HCT116 (cell line): Measurements from ENCODE around the gene TEPSIN. TPM values are rescaled to one million over a fixed set of nuclear protein-coding genes. Genes with fewer than 3 reads are reported as not detected.

Experiments used
- ATAC-seq: fragments of 200-7000 bp; cut with Tn5 transposase; 2 replicates; pipeline ENCODE4 v1.9.1; 2020; ENCODE audit warnings: mild to moderate bottlenecking, moderate library complexity
- BruUV-seq: library from RNA; stranded (reverse); fragments of 400-500 nt; replicated peaks from 2 replicates; lab custom pipeline; 2021; lab: Mats Ljungman, UMichigan
- CTCF ChIA-PET: fragments of 300-600 bp; sonication (Branson Sonifier 250); formaldehyde crosslinking; loops from one replicate; lab custom pipeline; 2021; ENCODE audit warnings: antibody characterized with exemption; lab: Charles Lee
- POLR2A ChIA-PET: fragments of 300-600, 350-600 bp; sonication (Branson Sonifier 250); formaldehyde crosslinking; loops from one replicate; lab custom pipeline; 2021; ENCODE audit warnings: antibody characterized with exemption; lab: Charles Lee
- RAD21 ChIA-PET, 2 experiments: fragments of 300-600 bp; sonication (Branson Sonifier 250); formaldehyde crosslinking; loops; one replicate each; lab custom pipeline; 2023; ENCODE audit warnings: low total read pairs in 2 of 2; ENCODE audit not compliant: uncharacterized antibody in 2 of 2, unreplicated experiment in 2 of 2, low non-redundant PET in 1 of 2; lab: Charles Lee
- DNase-seq: peaks from one replicate; pipeline ENCODE4 v3.0.0-alpha.2; 2010; ENCODE audit warnings: low read depth, low spot score
- H2AFZ ChIP-seq: fragments of 200-600 bp; shearing (Covaris generic), sonication (generic); 2 replicates; pipeline ENCODE4 v1.6.1; 2017; ENCODE audit warnings: low read depth, mixed run types, mixed read lengths, antibody characterized with exemption, low read length; ENCODE audit not compliant: poor library complexity, severe bottlenecking
- H3K27ac ChIP-seq: 2 replicates; pipeline ENCODE4 v1.5.1; 2012; ENCODE audit warnings: low read depth, low read length
- H3K27me3 ChIP-seq: fragments of 200-600 bp; sonication (generic); 2 replicates; pipeline ENCODE4 v1.6.1; 2016; ENCODE audit warnings: mixed run types, low read length, mixed read lengths; ENCODE audit not compliant: insufficient read depth
- H3K36me3 ChIP-seq, 2 experiments: fragments of 200-500 bp in 1 of 2; fragments of 200-600 bp in 1 of 2; sonication (Bioruptor generic) in 1 of 2; sonication (generic) in 1 of 2; 2 replicates each; pipeline versions ENCODE4 v1.5.1 to v1.6.1; 2014 to 2016; ENCODE audit warnings: low read length in 2 of 2, inconsistent platforms in 1 of 2, mixed read lengths in 1 of 2, mixed run types in 1 of 2; ENCODE audit not compliant: insufficient read depth in 2 of 2, control insufficient read depth in 1 of 2
- H3K4me1 ChIP-seq, 2 experiments: fragments of 200-600 bp in 1 of 2; sonication (generic) in 1 of 2; 2 replicates each; pipeline versions ENCODE4 v1.5.1 to v1.6.1; 2012 to 2017; ENCODE audit warnings: low read length in 2 of 2, inconsistent platforms in 1 of 2, mild to moderate bottlenecking in 1 of 2, mixed read lengths in 1 of 2, mixed run types in 1 of 2, moderate library complexity in 1 of 2; ENCODE audit not compliant: insufficient read depth in 2 of 2, control insufficient read depth in 1 of 2
- H3K4me2 ChIP-seq: fragments of 200-600 bp; sonication (generic); 2 replicates; pipeline ENCODE4 v1.6.1; 2017; ENCODE audit warnings: mixed run types, low read length, mixed read lengths
- H3K4me3 ChIP-seq, 2 experiments: fragments of 200-600 bp in 1 of 2; sonication (generic) in 1 of 2; replicated peaks in 1 of 2; 2 replicates each; pipeline ENCODE4 v1.5.1; 2011 to 2016; ENCODE audit warnings: low read length in 2 of 2, control low read depth in 1 of 2, low read depth in 1 of 2, mild to moderate bottlenecking in 1 of 2, mixed read lengths in 1 of 2, mixed run types in 1 of 2
- H3K79me2 ChIP-seq: fragments of 200-600 bp; sonication (generic); 2 replicates; pipeline ENCODE4 v1.6.1; 2017; ENCODE audit warnings: mild to moderate bottlenecking, mixed run types, low read length, moderate library complexity, mixed read lengths; ENCODE audit not compliant: insufficient read depth
- H3K9ac ChIP-seq: fragments of 200-600 bp; sonication (generic); 2 replicates; pipeline ENCODE4 v1.6.1; 2016; ENCODE audit warnings: low read length, mixed read lengths
- H3K9me2 ChIP-seq: fragments of 200-600 bp; sonication (generic), shearing (Covaris generic); 2 replicates; pipeline ENCODE4 v1.6.1; 2017; ENCODE audit warnings: mixed run types, mild to moderate bottlenecking, moderate library complexity; ENCODE audit not compliant: insufficient read depth
- H3K9me3 ChIP-seq, 2 experiments: fragments of 200-500 bp in 1 of 2; fragments of 200-600 bp in 1 of 2; sonication (Bioruptor generic) in 1 of 2; sonication (generic) in 1 of 2; 2 replicates each; pipeline ENCODE4 v1.6.1; 2014 to 2017; ENCODE audit warnings: low read length in 2 of 2, mixed read lengths in 2 of 2, inconsistent platforms in 1 of 2, low read depth in 1 of 2, mild to moderate bottlenecking in 1 of 2, mixed run types in 1 of 2, moderate library complexity in 1 of 2; ENCODE audit not compliant: control insufficient read depth in 1 of 2, insufficient read depth in 1 of 2
- H4K20me1 ChIP-seq: fragments of 200-600 bp; sonication (generic), shearing (Covaris generic); 2 replicates; pipeline ENCODE4 v1.6.1; 2017; ENCODE audit warnings: mixed run types, mild to moderate bottlenecking, moderate library complexity; ENCODE audit not compliant: insufficient read depth
- ATF3 ChIP-seq: IDR thresholded peaks from 2 replicates; pipeline ENCODE4 v1.6.1; 2012
- CBX3 ChIP-seq: IDR thresholded peaks from 2 replicates; pipeline ENCODE4 v1.6.1; 2012; ENCODE audit warnings: low read depth
- CEBPB ChIP-seq: IDR thresholded peaks from 2 replicates; pipeline ENCODE4 v1.6.1; 2012; ENCODE audit warnings: low read depth
- CTCF ChIP-seq, 3 experiments: fragments of 200-600 bp in 1 of 3; sonication (generic) in 1 of 3; IDR thresholded peaks in 2 of 3; conservative IDR thresholded peaks in 1 of 3; 2 replicates each; pipeline ENCODE4 v1.5.1; 2012 to 2017; ENCODE audit warnings: low read depth in 2 of 3, low read length in 2 of 3, antibody characterized with exemption in 1 of 3, borderline replicate concordance in 1 of 3, control low read depth in 1 of 3, mild to moderate bottlenecking in 1 of 3, mixed read lengths in 1 of 3, mixed run types in 1 of 3, moderate library complexity in 1 of 3; ENCODE audit not compliant: insufficient read depth in 1 of 3
- EZH2 ChIP-seq: fragments of 200-600 bp; sonication (generic); IDR thresholded peaks from 2 replicates; pipeline ENCODE4 v1.6.1; 2017; ENCODE audit warnings: antibody characterized with exemption, mixed run types
- FOSL1 ChIP-seq: IDR thresholded peaks from 2 replicates; pipeline ENCODE4 v1.6.1; 2012; ENCODE audit warnings: low read depth
- POLR2A ChIP-seq: IDR thresholded peaks from 2 replicates; pipeline ENCODE4 v1.7.0; 2011; ENCODE audit warnings: borderline replicate concordance; ENCODE audit not compliant: insufficient read depth, insufficient read length; ENCODE audit errors: extremely low read depth
- POLR2AphosphoS5 ChIP-seq: IDR thresholded peaks from 2 replicates; pipeline ENCODE4 v1.6.1; 2011; ENCODE audit warnings: mild to moderate bottlenecking, low read depth, low read length, moderate library complexity
- RAD21 ChIP-seq: IDR thresholded peaks from 2 replicates; pipeline ENCODE4 v1.6.1; 2012; ENCODE audit warnings: low read depth, mild to moderate bottlenecking
- SIN3A ChIP-seq: IDR thresholded peaks from 2 replicates; pipeline ENCODE4 v1.6.1; 2012; ENCODE audit warnings: low read depth
- SP1 ChIP-seq: IDR thresholded peaks from 2 replicates; pipeline ENCODE4 v1.6.1; 2012; ENCODE audit warnings: low read depth
- TCF7L2 ChIP-seq: IDR thresholded peaks from 2 replicates; pipeline ENCODE4 v1.7.0; 2011; ENCODE audit warnings: borderline replicate concordance, inconsistent platforms; ENCODE audit not compliant: insufficient read depth, insufficient read length; ENCODE audit errors: extremely low read depth
- YY1 ChIP-seq: IDR thresholded peaks from 2 replicates; pipeline ENCODE4 v1.6.1; 2011; ENCODE audit warnings: low read length, low read depth, moderate library complexity, mild to moderate bottlenecking; ENCODE audit not compliant: insufficient replicate concordance; ENCODE audit errors: extremely low read depth
- ZFX ChIP-seq: fragments of 450-650 bp; IDR thresholded peaks from 2 replicates; pipeline ENCODE4 v1.6.1; 2017
- ZNF274 ChIP-seq: fragments of 200-500 bp; sonication (Bioruptor generic); IDR thresholded peaks from 2 replicates; pipeline ENCODE4 v1.6.1; 2014; ENCODE audit warnings: mild to moderate bottlenecking, low read depth, low read length, inconsistent platforms
- intact Hi-C: fragments of 100-400 bp; cut with micrococcal nuclease; formaldehyde crosslinking; loops from 2 replicates; pipeline ENCODE4 v1.10.0; 2022
- total RNA-seq: library from RNA; stranded (reverse); gene quantifications from one replicate; pipeline ENCODE4 v1.2.1, GENCODE V29; 2021; ENCODE audit not compliant: unreplicated experiment
- TF ChIP-seq, protein P1 (sequence below): IDR thresholded peaks from 2 replicates; pipeline ENCODE4 v1.6.1; 2012; ENCODE audit warnings: low read depth

The TEPSIN gene
- total RNA-seq, 1 experiment from 2014 or later: 50.6 TPM

DNA sequence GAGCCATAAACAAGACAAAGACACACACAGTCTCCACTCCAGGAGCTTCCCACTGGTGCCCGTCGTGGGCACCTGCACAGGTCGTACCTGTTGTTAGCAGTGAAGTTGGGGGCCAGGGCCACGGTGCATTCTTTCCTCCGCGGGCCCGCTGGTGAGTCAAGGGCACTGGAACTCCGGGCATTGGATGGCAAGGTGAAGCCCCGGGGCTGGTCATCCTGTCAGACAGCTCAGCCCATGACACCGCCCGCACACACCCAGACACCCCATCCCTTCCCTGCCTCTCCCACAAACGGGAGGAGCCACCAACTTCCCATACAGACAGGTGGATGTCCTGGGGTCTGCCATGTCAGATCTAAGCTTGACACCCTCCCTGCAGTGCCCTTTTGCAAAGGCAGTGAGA, 32.2 kb downstream of the TEPSIN start:
- no peaks in the 10 kb centered on the region for H4K20me1 ChIP-seq
- no peak for DNase-seq
- H3K9ac ChIP-seq: no peak overlapping the region
- no peaks in the 10 kb centered on the region for H3K4me1 ChIP-seq
- H2AFZ ChIP-seq: no peak overlapping the region
- no peaks in the 10 kb centered on the region for H3K79me2 ChIP-seq
- intact Hi-C loops: no loop called here
- RAD21 ChIA-PET: no interaction called here
- POLR2A ChIA-PET: no interaction called here
- no peaks in the 10 kb centered on the region for H3K27me3 ChIP-seq
- ATAC-seq: no peak
- no peak for TF ChIP-seq CTCF (IDR thresholded peaks at IDR 0.05 in 2 of 3, conservative IDR thresholded peaks at IDR 0.05 in 1 of 3; ENCODE audit: borderline replicate concordance in 1 of 3, insufficient read depth in 1 of 3, low read depth in 2 of 3, low read length in 2 of 3)
- no peak for TF ChIP-seq ZNF274
- no peak for TF ChIP-seq TCF7L2
- TF ChIP-seq POLR2A: no peak
- TF ChIP-seq, protein P1, sequence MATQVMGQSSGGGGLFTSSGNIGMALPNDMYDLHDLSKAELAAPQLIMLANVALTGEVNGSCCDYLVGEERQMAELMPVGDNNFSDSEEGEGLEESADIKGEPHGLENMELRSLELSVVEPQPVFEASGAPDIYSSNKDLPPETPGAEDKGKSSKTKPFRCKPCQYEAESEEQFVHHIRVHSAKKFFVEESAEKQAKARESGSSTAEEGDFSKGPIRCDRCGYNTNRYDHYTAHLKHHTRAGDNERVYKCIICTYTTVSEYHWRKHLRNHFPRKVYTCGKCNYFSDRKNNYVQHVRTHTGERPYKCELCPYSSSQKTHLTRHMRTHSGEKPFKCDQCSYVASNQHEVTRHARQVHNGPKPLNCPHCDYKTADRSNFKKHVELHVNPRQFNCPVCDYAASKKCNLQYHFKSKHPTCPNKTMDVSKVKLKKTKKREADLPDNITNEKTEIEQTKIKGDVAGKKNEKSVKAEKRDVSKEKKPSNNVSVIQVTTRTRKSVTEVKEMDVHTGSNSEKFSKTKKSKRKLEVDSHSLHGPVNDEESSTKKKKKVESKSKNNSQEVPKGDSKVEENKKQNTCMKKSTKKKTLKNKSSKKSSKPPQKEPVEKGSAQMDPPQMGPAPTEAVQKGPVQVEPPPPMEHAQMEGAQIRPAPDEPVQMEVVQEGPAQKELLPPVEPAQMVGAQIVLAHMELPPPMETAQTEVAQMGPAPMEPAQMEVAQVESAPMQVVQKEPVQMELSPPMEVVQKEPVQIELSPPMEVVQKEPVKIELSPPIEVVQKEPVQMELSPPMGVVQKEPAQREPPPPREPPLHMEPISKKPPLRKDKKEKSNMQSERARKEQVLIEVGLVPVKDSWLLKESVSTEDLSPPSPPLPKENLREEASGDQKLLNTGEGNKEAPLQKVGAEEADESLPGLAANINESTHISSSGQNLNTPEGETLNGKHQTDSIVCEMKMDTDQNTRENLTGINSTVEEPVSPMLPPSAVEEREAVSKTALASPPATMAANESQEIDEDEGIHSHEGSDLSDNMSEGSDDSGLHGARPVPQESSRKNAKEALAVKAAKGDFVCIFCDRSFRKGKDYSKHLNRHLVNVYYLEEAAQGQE: no peak
- TF ChIP-seq ZFX: no peak
- TF ChIP-seq YY1: no peak
- no peak for TF ChIP-seq ATF3
- TF ChIP-seq EZH2: no peak
- TF ChIP-seq CBX3: no peak
- TF ChIP-seq POLR2AphosphoS5: no peak
- no peak for TF ChIP-seq SIN3A
- no peak for TF ChIP-seq RAD21
- TF ChIP-seq SP1: no peak
- TF ChIP-seq CEBPB: no peak
- no peak for TF ChIP-seq FOSL1
- no peaks in the 10 kb centered on the region for H3K9me3 ChIP-seq
- H3K36me3 ChIP-seq: peaks cover 0 to 4% of the 10 kb centered on the region in 2 experiments; a peak in 1 of 4 replicates
- H3K9me2 ChIP-seq: no peaks in the 10 kb centered on the region
- no TSS peak for BruUV-seq
- no peak overlapping the region for H3K27ac ChIP-seq
- H3K4me2 ChIP-seq: no peak overlapping the region
- no peak overlapping the region for H3K4me3 ChIP-seq
- CTCF ChIA-PET: interaction anchor here (1.4 kb wide), 1 partner anchor 64 kb away, joined by 4 read pairs; no protein-coding TSS in a partner anchor
